ENCODE data around the gene CPEB1. TPM values are rescaled to one million over a fixed set of nuclear protein-coding genes. Genes with fewer than 3 reads are reported as not detected.
A peak's percentile ranks its signal among the peaks of the same experiment; 100 is the strongest.
"Not testable (repeated sequence)": the region's sequence is repeated elsewhere in the genome, so short reads cannot be mapped to it uniquely, and the experiment has no call there.

The CPEB1 gene
- total RNA-seq, 2 donors from 2014 or later = 0.58 to 2.5 TPM

GRCh38 chr15:82497978-82498377, 149.2 kb downstream of the CPEB1 start:
- ATAC-seq = peak; percentile 44
- intact Hi-C loops (cut with DNase I, micrococcal nuclease) = not testable (repeated sequence)

More at GRCh38 chr15:82497978-82498377, 149.2 kb downstream of the CPEB1 start:
- DNase-seq = not testable (repeated sequence)

Other genes starting within 250 kb of the CPEB1 start
- gene GOLGA6L9, start 217.5 kb downstream of the CPEB1 start, total RNA-seq = 1 to 10 TPM; 2.8 to 3.8 TPM
- 100 to 1,000 TPM; 950 to 981 TPM for gene RPS17, start 106.9 kb downstream of the CPEB1 start, total RNA-seq
- gene AP3B2, start 62.5 kb upstream of the CPEB1 start, total RNA-seq = 1 to 10 TPM; 1.3 to 1.9 TPM
- gene FSD2, start 158.7 kb upstream of the CPEB1 start, total RNA-seq = not detected
- gene WHAMM, start 162.3 kb upstream of the CPEB1 start, total RNA-seq = 10 to 100 TPM in 1 of 2 donors, 1 to 10 TPM in 1; 9.1 to 11.3 TPM